H54 (cell line): ENCODE data around the gene IER5L.
"Not testable (repeated sequence)": the region's sequence is repeated elsewhere in the genome, so short reads cannot be mapped to it uniquely, and the experiment has no call there.

Source experiments
- DNase-seq: peaks from one replicate; pipeline ENCODE4 v3.0.0; 2011; ENCODE audit warnings: low spot score, mixed read lengths; ENCODE audit not compliant: insufficient read length
- FAIRE-seq: peaks from 3 replicates; lab custom pipeline; 2011; peaks lifted over from hg19 to GRCh38; lab: Jason Lieb, UNC
- POLR2A ChIP-seq: IDR thresholded peaks from 2 replicates; pipeline ENCODE4 v1.6.1; 2011; ENCODE audit warnings: low read depth, mild to moderate bottlenecking, low read length

Gene IER5L

DNA sequence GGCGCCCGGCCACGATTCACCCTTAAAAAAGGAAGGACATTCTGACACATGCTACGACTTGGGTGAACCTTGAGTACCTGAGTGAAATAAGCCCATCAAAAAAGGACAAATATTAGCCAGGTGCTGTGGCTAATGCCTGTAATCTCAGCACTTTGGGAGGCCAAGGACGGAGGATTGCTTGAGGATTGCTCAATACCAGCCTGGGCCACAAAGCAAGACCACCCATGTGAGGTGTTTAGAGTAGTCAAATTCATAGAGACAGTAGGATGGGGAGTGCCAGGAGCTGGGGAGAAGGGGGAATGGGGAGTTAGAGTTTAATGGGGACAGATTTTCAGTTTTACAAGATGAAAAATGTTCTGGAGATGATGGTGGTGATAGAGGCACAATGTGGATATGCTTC is 32.1 kb upstream of the IER5L start:
- FAIRE-seq (no peak), DNase-seq (no peak)
- TF ChIP-seq POLR2A: no peak

DNA sequence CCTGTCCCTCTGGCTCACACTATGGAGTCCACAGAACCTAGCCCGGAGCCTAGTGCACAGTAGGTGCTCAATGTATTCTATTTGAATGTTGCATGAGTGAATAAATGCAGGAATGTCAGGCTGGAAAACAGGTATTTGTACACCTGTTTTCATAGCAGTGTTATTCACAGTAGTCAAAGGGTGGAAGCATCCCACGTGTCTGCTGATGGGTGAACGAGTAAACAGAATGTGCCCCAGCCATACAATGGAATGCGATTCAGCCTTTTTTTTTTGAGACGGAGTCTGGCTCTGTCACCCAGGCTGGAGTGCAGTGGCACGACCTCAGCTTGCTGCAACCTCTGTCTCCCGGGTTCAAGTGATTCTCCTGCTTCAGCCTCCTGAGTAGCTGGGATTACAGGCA is 31.5 kb upstream of the IER5L start:
- DNase-seq (no peak), FAIRE-seq (no peak)
- TF ChIP-seq POLR2A: no peak

DNA sequence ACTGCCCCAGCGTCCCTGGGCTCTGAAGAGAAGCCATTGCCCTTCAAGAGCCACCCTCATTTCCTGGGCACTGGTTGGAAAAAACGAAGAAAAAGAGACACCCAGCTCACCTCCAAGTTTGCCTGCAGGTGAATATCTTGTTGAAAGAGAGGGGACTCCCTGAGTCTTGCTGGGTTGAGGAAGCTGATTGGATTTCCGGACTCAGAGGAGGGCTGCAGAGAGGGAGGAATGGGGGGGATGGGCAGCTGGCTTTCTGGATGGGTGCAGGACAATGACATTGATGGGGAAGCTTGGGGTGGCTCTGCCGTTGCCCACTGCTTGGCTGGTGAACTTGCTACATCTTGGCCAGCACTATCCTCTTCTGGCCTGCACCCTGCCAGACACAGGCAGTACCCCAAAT is 31.0 kb upstream of the IER5L start:
- no peak for TF ChIP-seq POLR2A
- DNase-seq (no peak), FAIRE-seq (no peak)

DNA sequence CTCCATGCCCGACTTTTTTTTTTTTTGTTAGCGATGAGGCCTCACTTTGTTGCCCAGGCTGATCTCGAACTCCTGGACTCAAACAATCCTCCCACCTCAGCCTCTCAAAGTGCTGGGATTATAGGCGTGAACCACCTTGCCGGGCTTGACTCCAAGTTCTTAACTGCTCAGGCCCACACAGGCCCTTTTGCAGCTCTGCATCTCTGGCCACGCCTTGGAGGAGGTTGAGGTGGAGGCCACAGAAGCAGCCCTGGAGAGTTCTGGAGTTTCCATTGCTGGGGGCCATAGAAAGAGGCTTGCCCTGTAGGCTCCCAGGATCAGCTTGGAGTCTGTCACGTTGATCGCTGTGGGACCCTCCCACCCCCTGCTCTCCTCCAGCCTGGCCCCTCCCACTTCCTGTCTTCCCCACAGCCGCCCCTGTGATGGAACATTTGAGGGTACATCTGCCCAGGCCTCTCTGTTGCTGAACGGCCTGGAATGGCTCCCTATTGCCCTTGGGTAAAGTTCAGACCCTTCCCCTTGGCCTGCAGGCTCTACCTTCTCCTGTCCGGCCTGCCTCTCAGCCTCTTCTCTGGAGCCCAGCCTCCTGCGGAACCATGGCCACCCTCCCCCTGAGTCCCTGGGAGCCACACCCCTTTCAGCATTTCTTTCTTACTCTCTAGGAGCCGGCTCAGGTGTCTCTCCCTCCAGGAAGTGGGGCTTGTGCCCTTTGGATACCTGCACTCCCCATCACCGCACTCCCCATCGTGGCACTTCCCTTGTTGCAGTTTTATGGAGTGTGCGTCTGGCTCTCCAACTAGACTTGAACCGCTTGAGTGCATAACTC is 30.4 kb upstream of the IER5L start:
- TF ChIP-seq POLR2A: no peak
- DNase-seq (no peak), FAIRE-seq (no peak)

DNA sequence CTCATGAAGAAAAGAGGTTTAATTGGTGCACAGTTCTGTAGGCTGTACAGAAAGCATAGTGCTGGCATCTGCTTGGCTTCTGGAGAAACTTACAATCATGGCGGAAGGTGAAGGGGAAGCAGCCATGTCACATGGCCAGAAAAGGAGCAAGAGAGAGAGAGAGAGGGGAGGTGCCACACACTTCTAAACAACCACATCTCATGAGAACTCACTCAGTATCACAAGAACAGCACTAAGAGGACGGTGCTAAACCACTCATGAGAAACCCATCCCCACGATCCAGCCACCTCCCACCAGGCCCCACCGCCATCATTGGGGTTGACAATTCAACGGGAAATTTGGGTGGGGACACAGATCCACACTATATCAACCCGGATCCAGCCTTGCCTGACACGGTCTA is 28.8 kb upstream of the IER5L start:
- TF ChIP-seq POLR2A: no peak
- DNase-seq (no peak), FAIRE-seq (no peak)

DNA sequence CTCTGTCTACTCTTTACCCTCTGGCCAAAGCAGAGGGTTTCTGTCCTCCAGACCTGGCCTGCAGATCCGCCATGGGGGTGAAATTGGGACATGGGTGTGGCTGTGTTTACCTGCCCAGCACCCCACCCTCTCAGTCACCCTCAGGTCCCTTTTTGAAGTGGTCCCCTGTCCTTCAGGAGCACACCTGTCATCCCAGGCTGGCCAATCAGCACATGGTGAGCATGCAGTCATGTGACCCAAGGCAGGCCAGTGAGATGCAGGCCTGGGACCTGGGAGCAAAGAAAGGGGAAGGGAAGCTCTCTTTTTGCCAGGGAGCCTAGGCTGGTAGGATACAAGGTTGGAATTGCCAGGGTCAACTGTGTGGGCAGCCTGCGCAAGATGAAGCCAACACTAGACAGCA is 28.3 kb upstream of the IER5L start:
- DNase-seq: no peak
- FAIRE-seq: no peak
- no peak for TF ChIP-seq POLR2A

DNA sequence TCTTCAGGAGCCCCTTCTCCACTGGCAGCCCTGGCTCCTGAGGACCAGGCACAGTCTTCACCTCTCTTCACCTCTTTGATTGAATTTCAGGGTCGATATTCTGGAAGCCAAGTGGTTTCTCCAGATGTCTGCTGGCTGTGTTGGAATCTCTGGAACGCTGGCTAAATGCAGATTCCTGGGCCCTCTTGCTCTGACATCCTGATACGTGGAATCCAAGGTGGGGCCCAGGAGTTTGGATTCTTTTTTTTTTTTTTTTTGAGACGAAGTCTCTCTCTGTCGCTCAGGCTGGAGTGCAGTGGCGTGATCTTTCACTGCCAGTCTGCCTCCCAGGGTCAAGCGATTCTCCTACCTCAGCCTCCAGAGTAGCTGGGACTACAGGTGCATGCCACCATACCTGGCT is 26.8 kb upstream of the IER5L start:
- no peak for TF ChIP-seq POLR2A
- DNase-seq: no peak
- FAIRE-seq: no peak

DNA sequence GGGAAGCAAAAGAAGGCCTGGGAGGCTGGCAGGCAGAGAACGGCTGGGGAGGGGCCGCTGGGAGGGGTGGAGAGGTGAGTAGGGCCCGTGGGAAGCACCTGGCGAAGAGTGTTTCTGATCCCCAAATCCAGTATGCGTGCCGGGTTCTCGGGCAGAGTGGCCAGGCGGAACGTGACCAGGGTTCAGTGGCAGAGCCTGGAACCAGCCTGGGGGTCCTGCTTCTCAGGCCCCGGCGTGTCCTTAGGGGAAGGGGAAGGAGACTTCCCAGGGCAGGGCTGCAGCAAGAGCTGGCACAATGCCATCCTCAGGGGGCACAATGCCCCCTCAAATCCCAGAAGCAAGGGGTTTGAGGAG is 25.5 kb upstream of the IER5L start:
- FAIRE-seq: no peak
- DNase-seq: no peak
- TF ChIP-seq POLR2A: no peak

DNA sequence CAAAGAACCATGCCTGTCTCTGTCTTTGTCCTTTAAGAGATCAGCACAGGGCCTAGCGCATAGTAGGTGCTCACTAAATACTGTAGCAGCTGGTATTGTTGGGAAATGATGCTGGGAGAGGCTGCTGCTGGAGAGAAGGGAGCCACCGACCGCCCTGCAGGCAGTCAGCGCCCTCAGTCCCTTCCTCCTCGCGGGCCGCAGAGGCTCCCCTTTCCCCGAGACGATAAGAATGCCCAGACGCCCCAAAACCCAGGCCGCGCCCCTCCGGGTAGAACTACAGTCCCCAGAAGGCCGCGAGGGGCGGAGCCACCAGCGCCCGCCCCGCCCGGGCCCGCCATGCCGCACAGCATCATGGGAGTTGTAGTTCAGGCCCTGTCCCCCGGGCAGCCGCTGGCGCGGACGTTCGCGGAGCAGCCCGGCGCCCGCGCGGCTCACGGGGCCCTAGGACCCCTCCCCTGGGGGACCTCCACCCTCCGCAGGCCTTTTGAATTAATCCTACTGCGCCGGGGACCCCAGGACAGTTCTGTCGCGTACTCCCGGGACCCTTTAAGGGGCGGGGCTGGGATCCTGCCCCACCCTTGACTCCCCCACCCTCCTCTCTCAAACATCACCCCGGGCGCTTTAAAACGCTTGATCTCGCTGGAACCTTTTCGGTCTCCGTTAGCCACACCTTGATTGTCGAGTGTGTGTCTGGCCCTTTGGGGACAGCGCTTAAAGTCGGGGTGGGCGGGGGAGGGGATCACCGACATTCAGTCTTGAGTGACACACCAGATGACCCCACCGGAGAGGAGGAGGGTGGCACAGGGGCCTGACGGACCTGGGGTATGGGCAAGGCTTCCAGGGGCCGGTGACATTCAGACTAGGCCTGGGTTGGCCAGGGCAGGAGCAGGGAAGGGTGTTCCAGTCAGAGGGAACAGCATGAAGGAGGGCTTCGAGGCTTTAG is 24.8 kb upstream of the IER5L start:
- TF ChIP-seq POLR2A: no peak
- FAIRE-seq (no peak), DNase-seq (peak; percentile 51)

DNA sequence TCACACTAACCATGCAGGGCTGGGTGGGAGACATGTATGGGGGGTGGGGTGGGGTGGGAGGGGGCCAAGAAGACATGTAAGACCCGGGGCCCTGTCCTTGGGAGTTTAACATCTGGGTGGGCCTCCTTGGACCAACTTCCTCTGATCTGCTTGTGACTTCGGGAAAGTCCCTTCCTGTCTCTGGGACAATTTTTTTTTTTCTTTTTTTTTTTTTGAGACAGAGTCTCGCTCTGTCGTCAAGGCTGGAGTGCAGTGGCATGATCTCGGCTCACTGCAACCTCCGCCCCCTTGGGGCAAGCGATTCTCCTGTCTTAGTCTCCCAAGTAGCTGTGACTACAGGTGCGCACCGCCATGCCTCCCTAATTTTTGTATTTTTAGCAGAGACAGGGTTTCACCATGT is 23.8 kb upstream of the IER5L start:
- DNase-seq: no peak
- no peak for TF ChIP-seq POLR2A
- no peak for FAIRE-seq

DNA sequence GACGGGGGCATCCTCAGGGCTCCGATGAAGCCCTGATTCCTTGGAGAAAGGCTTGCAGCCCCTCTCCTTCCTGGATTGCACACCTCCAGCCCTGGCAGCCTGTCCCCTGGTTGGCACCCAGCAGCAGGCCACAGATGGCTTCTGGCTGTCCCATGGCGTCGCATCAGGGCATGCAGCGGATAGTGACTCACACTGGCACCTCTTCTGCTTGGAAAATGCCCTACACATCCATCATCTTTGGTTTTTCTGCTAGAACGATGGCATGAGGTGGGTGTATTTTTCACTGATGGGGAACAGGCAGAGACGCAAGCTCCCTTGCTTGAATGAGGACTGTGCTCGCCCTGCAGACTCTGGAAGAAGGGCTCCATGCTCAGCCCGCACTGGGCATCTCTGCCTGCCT is 23.2 kb upstream of the IER5L start:
- no peak for TF ChIP-seq POLR2A
- no peak for DNase-seq
- no peak for FAIRE-seq

DNA sequence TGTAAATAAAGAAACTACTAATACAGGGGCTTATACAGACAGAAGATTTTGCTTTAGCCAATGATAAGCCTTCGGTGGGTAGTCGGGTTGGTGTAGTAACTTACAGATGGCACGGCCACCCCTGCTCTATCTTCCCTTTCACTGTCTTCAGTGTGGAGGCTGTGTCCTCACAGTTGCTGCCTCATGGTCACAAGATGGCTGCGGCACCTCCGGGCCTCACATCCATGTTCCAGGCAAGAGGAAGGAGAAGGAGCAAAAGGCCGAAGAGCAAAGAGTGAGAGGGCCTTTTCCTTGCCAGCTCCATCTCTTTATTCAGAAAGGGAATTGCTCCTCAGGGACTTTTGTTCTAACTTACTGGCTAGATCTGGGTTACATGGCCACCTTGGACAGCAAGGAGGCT is 22.2 kb upstream of the IER5L start:
- TF ChIP-seq POLR2A: no peak
- no peak for DNase-seq
- FAIRE-seq: no peak

DNA sequence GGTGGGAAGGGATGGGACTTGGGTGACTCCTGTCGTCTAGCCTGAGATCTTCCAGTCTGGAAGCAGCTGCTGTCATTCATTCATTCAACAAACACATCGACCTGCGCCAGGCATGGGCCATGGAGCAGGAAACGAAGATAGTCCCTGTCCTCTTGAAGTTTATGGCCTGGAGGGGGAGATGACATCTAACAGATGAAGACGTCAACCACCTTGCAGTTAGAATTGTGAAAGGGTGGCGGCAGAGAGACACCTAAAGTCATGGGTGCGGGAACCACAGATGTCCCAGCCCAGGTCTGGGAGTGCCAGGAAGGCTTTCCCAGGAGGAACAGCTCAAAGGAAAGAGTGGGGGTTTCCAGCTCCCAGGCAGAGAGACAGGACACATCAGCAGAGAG is 21.0 kb upstream of the IER5L start:
- FAIRE-seq: no peak
- no peak for TF ChIP-seq POLR2A
- DNase-seq: no peak

DNA sequence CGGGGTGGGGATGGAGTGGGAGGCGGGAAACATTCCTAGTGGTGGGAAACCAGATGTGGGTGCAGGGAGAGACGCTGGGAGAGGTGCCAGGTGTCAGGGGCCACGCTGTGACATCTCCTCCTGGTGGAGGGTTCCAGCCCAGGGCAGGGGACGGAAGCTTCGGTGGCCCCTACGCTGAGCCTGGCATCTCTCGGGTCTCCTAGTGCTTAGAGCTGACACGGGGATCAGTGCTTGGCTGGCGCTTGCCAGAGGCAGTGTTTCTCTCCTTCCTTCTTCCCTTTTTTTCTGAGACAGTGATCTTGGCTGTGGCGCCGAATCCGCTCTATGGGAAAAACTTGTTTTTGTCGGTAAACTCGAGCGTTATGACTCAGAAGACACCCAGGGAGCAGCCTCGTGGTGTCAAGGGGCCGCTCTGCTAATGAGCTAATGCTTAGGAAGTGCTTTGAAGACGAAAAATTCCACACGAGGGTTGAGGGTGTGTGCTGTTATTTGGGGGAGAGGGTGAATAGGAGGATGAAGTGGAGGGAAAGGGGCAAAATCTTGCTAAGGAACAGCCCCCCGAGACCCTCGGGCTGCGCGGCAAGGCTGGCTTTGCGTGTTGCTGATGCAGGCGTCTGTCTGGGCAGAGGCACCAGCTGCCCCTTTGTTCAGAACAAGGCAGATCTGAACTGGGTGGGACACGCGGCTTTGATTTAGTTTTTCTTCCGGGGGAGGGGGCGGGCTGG is 20.4 kb upstream of the IER5L start:
- FAIRE-seq: no peak
- TF ChIP-seq POLR2A: no peak
- DNase-seq: no peak

DNA sequence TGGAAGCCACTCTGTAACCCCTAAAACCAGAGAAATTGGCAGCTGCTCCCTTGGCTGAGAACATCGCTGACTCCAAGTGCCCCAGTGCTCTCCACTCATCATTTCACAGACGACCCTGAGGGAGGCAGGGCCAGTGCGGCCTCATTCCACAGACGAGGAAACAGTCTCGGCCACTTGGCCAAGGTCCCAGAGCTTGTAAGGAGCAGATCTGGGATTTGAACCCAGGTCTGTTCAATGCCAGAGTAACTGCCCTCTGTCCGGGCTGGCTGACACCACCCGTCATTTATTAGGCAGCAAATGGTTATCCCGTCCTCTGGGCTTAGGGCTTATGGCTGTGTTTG is 19.9 kb upstream of the IER5L start:
- no peak for TF ChIP-seq POLR2A
- DNase-seq (no peak), FAIRE-seq (no peak)

DNA sequence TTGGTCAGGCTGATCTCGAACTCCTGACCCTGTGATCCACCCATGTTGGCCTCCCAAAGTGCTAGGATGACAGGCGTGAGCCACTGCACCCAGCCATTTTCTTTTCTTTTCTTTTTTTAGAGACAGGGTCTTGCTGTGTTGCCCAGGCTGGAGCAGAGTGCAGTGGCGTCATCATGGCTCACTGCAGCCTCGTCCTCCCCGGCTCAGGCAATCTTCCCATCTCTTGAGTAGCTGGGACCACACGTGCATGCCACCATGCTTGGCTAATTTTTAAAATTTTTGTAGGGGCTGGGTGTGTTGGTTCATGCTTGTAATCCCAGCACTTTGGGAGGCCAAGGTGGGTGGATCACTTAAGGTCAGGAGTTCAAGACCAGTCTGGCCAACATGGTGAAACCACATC is 19.0 kb upstream of the IER5L start:
- not testable (repeated sequence) for DNase-seq, FAIRE-seq
